ENCODE measurements around the gene MIPEP.

MIPEP gene

DNA sequence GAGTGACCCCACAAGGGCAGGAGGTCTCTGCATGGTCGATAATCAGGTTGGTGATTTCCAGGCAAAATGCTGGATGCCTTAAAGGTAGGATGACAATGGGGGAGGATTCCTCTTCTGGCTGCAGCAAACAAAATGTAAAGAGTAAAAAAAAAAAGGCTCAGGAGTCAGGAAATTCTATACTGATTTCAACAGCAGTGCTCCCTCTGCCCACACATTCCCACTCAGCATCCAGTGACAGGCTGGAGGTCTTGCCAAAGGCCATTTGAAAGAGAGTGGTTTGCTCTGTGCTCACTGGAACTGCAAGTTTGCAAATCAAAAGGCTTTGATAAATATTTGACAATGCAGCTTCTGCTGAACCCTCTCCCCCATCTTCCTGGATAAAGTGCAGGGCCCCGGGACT is 183.6 kb downstream of the MIPEP start:
- no peak for DNase-seq

DNA sequence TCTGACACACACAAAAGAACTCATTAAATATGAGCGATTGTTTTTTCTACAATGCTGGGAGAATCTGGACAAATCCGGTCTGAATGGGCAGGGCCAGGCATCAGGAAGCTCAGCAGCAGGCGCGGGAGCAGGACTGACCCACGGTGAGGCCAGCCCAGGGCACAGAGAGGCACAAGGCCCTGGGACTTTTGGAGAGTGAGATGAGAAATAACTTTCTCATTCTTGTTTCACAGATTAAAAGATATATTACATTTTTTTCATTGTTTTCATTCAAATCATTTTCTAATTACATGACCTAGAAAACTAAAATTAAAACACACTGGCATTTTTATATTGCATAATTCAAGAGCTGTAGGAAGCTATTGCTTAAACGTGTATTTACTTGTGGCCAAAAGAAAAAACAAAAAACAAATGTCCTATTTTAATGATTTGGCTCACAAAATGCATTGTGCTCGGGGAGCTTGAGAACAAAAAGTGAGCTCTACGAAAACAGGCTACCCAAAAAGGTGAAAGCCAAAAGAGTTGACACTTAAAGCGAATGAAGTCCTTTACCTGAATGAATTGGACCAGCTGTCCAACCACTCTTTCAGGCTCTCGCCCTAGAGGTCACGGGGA is 185.8 kb downstream of the MIPEP start:
- no peak for DNase-seq

- no peak for DNase-seq
Observed at GRCh38 chr13:23701636-23702035, 187.6 kb downstream of the MIPEP start.

GRCh38 chr13:23701186-23701585 is 188.0 kb downstream of the MIPEP start:
- DNase-seq, result no peak

DNA sequence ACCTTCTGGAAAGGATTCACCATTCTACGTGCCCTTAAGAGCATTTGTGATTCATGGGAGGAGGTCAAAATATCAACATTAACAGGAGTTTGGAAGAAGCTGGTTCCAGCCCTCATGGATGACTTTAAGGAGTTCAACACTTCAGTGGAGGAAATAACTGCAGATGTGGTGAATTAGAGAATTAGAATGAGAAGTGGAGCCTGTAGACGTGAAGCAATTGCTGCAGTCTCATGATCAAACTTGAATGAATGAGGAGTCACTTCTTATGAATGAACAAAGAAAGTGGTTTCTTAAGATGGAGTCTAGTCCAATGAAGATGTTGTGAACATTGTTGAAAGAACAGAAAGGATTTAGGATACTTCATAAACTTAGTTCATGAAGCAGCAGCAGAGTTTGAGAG is 189.9 kb downstream of the MIPEP start:
- DNase-seq, result no peak

GRCh38 chr13:23697772-23698313 is 191.4 kb downstream of the MIPEP start:
- DNase-seq, result no peak

DNA sequence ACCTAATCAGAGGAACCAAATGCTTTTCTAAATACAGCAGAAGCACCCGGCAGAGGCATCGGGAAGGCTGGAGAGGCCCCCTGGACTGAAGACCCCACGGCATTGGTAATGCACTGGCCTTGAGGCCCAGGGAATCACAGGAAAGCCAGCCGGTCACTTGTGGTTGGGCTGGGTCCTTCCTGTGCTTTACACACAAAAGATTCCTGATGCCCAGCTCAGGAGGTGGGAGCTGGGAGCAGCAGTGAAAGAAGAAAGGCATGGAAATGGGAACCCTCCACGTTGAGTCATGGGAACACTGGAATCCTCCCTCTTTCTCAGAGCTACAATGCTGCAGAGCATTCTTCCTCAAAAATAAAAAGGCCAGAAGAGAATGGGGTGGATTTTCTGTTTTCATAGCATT is 192.6 kb downstream of the MIPEP start:
- no peak for DNase-seq

DNA sequence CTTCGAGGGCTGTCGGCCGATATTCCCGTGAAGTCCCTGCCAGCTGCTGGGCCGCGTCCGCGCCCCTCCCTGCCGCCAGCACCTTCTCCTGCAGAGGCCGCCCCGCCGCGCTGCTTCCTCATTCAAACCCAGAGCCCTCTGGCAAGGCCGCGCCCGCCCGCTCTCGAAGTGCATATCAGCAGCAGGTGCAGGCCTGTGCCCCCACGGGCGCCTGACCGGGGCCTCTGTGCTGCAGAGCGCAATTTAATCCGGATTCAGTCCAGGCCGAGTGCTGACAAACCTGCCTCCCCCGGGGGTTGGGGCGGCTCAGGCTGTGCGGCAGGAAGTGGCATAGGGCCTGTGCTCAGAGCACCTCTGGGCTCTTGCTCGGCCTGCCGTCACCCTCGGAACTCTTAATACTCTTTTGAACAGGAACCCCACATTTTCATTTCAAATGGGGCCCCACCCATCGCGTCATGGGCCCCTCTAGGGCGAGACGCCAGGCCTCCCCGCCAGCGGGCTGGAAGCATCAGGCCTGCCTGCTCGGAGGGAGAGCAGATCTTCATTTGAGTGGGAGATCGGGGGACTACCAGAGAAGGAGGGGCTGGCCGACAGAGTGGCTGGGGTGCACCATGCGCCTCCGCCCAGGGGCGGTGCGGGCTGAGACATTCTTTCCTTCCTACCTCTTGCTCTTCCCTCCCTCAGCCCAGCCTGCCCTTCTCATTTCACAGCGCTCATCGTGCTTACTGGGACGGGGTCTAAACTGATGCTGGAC is 193.3 kb downstream of the MIPEP start:
- DNase-seq, result no peak

DNA sequence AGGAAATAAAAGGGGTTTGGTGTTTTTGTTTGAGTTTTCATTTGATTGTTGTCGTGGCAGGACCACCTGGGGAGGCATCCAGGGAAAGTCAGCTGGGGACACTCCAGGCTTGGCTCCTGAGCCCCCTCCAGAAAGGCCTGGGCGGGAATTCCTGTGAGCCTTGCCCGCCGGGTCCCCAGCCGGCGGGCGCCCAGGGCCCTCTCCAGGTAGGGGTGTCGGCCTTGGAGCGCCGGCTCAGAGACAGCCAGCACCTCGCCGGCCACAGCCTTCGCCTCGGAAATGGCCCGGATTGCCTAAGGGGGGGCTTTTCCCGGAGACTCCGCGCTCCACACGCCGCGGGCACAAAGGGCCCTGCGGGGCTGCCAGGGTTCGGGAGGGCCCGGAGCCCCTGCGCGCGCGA is 194.0 kb downstream of the MIPEP start:
- DNase-seq, result no peak

DNA sequence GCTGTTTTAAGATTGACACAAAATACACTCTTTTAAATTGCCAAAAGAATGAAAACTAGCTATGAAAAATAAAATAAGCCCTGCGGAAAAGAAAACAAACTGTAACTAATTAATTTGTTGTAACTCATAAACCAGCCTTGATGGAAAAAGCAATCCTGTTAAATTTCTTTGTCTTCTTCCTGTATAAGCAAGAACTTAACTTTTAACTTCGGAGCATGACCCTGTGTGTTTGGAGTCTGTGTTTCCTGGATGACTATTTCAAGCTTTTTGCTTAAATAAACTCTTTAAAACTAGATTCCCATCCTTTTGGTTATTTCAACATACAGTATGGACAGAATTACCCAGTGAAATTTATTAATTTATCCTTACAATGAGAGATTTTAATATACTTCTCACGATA is 196.4 kb downstream of the MIPEP start:
- no peak for DNase-seq

DNA sequence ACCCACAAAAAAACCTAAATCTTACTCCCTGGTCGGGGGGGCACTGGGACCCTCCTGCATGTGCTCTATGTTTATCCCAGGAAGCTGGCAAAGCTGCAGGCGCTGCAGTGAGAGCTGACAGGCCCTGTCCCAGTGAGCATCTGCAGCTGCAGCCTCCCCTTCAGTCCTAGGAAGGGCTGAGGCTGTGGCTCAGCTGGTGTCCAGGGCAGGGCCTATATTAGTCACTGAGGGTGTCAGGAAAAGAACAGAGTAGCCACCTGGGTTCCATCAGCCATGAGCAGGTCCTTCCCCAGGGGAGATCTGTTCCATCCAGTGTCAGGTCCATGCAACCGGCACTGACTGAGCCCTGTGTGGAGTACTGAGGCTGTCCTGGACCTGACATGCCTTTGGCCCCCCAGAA is 198.5 kb downstream of the MIPEP start:
- no peak for DNase-seq

- DNase-seq, result no peak
Observed at GRCh38 chr13:23688336-23688735, 200.9 kb downstream of the MIPEP start.

DNA sequence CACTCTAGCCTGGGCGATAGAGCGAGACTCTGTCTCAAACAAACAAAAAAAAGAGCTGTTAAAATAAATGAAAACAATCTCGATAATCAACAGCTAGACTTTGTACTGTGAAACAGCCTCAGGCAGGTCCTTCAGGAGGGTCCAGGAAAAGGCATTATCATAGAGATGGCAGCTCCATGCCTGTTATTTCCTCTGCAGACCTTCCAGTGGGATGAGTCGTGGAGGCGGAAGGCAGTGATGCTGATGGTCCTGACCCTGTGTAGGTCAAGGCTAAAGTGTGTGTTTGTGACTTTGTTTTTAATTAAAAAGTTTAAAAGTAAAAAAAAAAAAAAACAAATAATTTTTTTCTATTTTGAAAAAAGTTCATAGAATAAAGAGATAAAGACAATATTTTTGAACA is 201.6 kb downstream of the MIPEP start:
- no peak for DNase-seq

DNA sequence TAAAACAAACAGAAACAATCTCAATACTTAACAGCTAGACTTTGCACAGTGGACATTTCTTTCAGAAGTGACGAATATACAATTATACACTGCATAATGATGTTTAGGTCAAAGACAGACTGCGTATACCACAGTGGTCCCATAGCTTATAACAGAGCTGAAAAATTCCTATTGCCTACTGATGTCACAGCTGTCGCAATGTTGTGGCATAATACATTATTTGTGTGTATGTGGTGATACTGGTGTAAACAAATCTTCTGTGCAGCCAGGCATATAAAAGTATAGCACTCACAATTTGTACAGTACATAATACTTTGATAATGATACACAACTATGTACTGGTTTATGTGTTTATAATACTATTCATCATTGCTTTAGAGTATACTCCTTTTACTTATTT is 202.3 kb downstream of the MIPEP start:
- no peak for DNase-seq

- no peak for DNase-seq
Observed at GRCh38 chr13:23685416-23685815, 203.8 kb downstream of the MIPEP start.

- no peak for DNase-seq
Observed at GRCh38 chr13:23684647-23685046, 204.6 kb downstream of the MIPEP start.

DNA sequence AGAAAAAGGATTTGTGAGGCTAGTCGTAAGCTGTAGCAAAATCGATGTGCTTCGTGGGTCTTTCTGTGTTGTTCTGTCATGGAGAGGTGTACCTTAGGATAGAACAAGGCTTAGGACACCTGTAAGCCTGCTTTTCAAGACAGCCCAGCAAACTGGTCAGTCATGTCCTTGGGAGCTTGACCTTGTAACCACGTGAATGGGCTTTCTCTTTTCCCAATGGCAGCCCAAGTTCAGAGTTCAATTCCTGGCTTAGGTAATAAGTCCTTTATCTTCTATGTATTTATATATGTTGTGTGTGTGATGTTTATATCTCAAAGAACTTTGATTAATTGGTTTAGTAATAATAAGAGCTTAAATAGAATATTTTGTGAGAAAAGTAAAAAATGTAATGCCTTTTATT is 206.1 kb downstream of the MIPEP start:
- DNase-seq, result no peak

DNA sequence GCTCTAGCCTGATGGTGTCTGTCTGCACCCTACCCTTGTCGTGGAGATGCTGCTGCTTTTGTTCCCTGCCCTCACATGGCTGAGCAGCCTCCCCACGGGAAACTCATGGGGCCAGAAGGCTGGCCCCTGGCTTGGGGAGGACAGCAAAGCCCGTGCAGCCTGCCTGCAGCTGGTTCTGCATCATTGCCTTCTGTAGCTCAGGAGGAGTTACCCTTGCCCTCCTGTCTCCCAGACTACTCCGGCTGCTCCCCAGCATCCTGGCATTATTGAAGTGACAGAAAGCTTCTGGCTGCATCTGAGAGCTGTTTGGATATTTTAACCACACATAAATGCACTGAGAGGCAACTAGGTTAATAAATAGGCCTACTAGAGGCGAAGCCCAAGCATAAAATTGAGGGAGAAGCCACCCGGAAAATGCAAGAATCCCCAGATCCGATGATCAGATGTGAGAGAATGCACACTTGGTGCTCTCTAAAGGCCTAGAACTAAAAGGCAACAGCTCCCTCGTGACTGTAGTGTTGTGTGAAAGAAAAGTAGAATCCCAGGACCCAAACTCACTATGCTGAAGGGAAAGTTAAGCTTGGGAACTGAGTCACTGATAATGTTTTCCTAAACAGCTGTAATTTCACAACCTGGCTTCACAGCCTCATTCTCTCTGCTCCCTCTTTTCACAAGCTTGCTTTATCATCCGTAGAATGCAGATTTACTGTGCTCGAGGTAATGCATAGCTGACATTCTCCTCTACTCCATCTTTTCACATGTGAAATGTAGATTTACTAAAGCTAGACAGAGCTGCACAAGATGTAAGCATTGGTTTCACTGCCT is 208.1 kb downstream of the MIPEP start:
- no peak for DNase-seq

All from MV-4-11 (cell line).